ENCODE data around the gene BRD3.

The BRD3 gene

GRCh38 chr9:134049236-134049635 is 18.6 kb downstream of the BRD3 start:
- TF ChIP-seq CTCF (IDR thresholded peaks at IDR 0.05; ENCODE audit: poor library complexity, severe bottlenecking) = no peak
- Histone ChIP-seq H3K36me3 (ENCODE audit: low read depth) (peaks cover 65% of the 10 kb centered on the region), H3K9me3 (ENCODE audit: severe bottlenecking) (no peaks in the 10 kb centered on the region), H3K4me3 (ENCODE audit: severe bottlenecking) (no peak overlapping the region), H3K27me3 (ENCODE audit: insufficient read depth, poor library complexity, severe bottlenecking) (no peaks in the 10 kb centered on the region), H3K4me1 (ENCODE audit: insufficient read depth, poor library complexity, severe bottlenecking) (no peaks in the 10 kb centered on the region), H3K27ac (ENCODE audit: poor library complexity, severe bottlenecking) (no peak overlapping the region)
- ATAC-seq (ENCODE audit: low read depth) = peak; percentile 12; the same call in 2 of the 3 replicates
- DNase-seq (ENCODE audit: low spot score) = no peak

GRCh38 chr9:134048582-134048968 is 19.3 kb downstream of the BRD3 start:
- DNase-seq (ENCODE audit: low spot score) = no peak
- H3K27me3 ChIP-seq (ENCODE audit: insufficient read depth, poor library complexity, severe bottlenecking) = no peaks in the 10 kb centered on the region
- no peaks in the 10 kb centered on the region for H3K9me3 ChIP-seq (ENCODE audit: severe bottlenecking)
- no peak overlapping the region for H3K4me3 ChIP-seq (ENCODE audit: severe bottlenecking)
- peaks cover 71% of the 10 kb centered on the region for H3K36me3 ChIP-seq (ENCODE audit: low read depth)
- H3K27ac ChIP-seq (ENCODE audit: poor library complexity, severe bottlenecking) = no peak overlapping the region
- TF ChIP-seq CTCF (IDR thresholded peaks at IDR 0.05; ENCODE audit: poor library complexity, severe bottlenecking) = no peak
- H3K4me1 ChIP-seq (ENCODE audit: insufficient read depth, poor library complexity, severe bottlenecking) = no peaks in the 10 kb centered on the region
- no peak for ATAC-seq (ENCODE audit: low read depth)

GRCh38 chr9:134047868-134048581 is 19.8 kb downstream of the BRD3 start:
- Histone ChIP-seq H3K9me3 (ENCODE audit: severe bottlenecking) (no peaks in the 10 kb centered on the region), H3K4me3 (ENCODE audit: severe bottlenecking) (no peak overlapping the region), H3K27ac (ENCODE audit: poor library complexity, severe bottlenecking) (no peak overlapping the region), H3K4me1 (ENCODE audit: insufficient read depth, poor library complexity, severe bottlenecking) (no peaks in the 10 kb centered on the region), H3K36me3 (ENCODE audit: low read depth) (peaks cover 73% of the 10 kb centered on the region), H3K27me3 (ENCODE audit: insufficient read depth, poor library complexity, severe bottlenecking) (no peaks in the 10 kb centered on the region)
- DNase-seq (ENCODE audit: low spot score) = no peak
- no peak for TF ChIP-seq CTCF (IDR thresholded peaks at IDR 0.05; ENCODE audit: poor library complexity, severe bottlenecking)
- no peak for ATAC-seq (ENCODE audit: low read depth)

- Histone ChIP-seq H3K36me3 (ENCODE audit: low read depth) (peaks cover 73% of the 10 kb centered on the region), H3K4me3 (ENCODE audit: severe bottlenecking) (no peak overlapping the region), H3K27ac (ENCODE audit: poor library complexity, severe bottlenecking) (no peak overlapping the region), H3K4me1 (ENCODE audit: insufficient read depth, poor library complexity, severe bottlenecking) (no peaks in the 10 kb centered on the region), H3K27me3 (ENCODE audit: insufficient read depth, poor library complexity, severe bottlenecking) (no peaks in the 10 kb centered on the region), H3K9me3 (ENCODE audit: severe bottlenecking) (no peaks in the 10 kb centered on the region)
- no peak for ATAC-seq (ENCODE audit: low read depth)
- no peak for TF ChIP-seq CTCF (IDR thresholded peaks at IDR 0.05; ENCODE audit: poor library complexity, severe bottlenecking)
- no peak for DNase-seq (ENCODE audit: low spot score)
Measured at GRCh38 chr9:134046894-134047681, 20.7 kb downstream of the BRD3 start.
